ENCODE data around the gene PEX14.
A peak's percentile ranks its signal among the peaks of the same experiment; 100 is the strongest.

The PEX14 gene

GRCh38 chr1:10513199-10513598 lies 38.4 kb downstream of the PEX14 start:
- Histone ChIP-seq H3K4me1 (ENCODE audit: low read length) (peaks cover 20% of the 10 kb centered on the region), H4K20me1 (ENCODE audit: insufficient read depth, low read length) (peaks cover 59% of the 10 kb centered on the region), H3K79me2 (ENCODE audit: low read length) (peaks cover 11% of the 10 kb centered on the region), H3K9ac (ENCODE audit: low read length) (no peak overlapping the region), H3K9me3 (ENCODE audit: insufficient read depth, low read length) (no peaks in the 10 kb centered on the region), H3K27me3 (ENCODE audit: low read depth, low read length) (no peaks in the 10 kb centered on the region), H3K4me3 (ENCODE audit: low read length) (no peak overlapping the region), H2AFZ (ENCODE audit: low read depth, low read length) (no peak overlapping the region), H3K36me3 (replicated peaks; ENCODE audit: low read depth, low read length) (no peaks in the 10 kb centered on the region), H3K4me2 (ENCODE audit: low read length) (no peak overlapping the region), H3K27ac (ENCODE audit: low read length) (no peak overlapping the region)
- TF ChIP-seq EZH2phosphoT487 (IDR thresholded peaks at IDR 0.05; ENCODE audit: low read depth), result no peak

GRCh38 chr1:10514490-10515235 lies 39.9 kb downstream of the PEX14 start:
- Histone ChIP-seq H3K4me3 (ENCODE audit: low read length) (no peak overlapping the region), H3K79me2 (ENCODE audit: low read length) (peaks cover 11% of the 10 kb centered on the region), H3K9me3 (ENCODE audit: insufficient read depth, low read length) (no peaks in the 10 kb centered on the region), H3K9ac (ENCODE audit: low read length) (no peak overlapping the region), H3K27ac (ENCODE audit: low read length) (no peak overlapping the region), H3K4me1 (ENCODE audit: low read length) (peaks cover 20% of the 10 kb centered on the region), H2AFZ (ENCODE audit: low read depth, low read length) (no peak overlapping the region), H4K20me1 (ENCODE audit: insufficient read depth, low read length) (peaks cover 54% of the 10 kb centered on the region), H3K36me3 (replicated peaks; ENCODE audit: low read depth, low read length) (no peaks in the 10 kb centered on the region), H3K27me3 (ENCODE audit: low read depth, low read length) (no peaks in the 10 kb centered on the region), H3K4me2 (ENCODE audit: low read length) (no peak overlapping the region)
- TF ChIP-seq CTCF (IDR thresholded peaks at IDR 0.05; ENCODE audit: low read depth, low read length) (peak; percentile 37), EZH2phosphoT487 (IDR thresholded peaks at IDR 0.05; ENCODE audit: low read depth) (no peak)

GRCh38 chr1:10515301-10515975 lies 40.7 kb downstream of the PEX14 start:
- no peak overlapping the region for H3K9ac ChIP-seq (ENCODE audit: low read length)
- H3K4me1 ChIP-seq (ENCODE audit: low read length), result peaks cover 18% of the 10 kb centered on the region
- H3K4me3 ChIP-seq (ENCODE audit: low read length), result no peak overlapping the region
- TF ChIP-seq CTCF (IDR thresholded peaks at IDR 0.05; ENCODE audit: low read depth, low read length) (no peak), EZH2phosphoT487 (IDR thresholded peaks at IDR 0.05; ENCODE audit: low read depth) (no peak)
- no peaks in the 10 kb centered on the region for H3K27me3 ChIP-seq (ENCODE audit: low read depth, low read length)
- no peak overlapping the region for H3K4me2 ChIP-seq (ENCODE audit: low read length)
- H2AFZ ChIP-seq (ENCODE audit: low read depth, low read length), result no peak overlapping the region
- H3K79me2 ChIP-seq (ENCODE audit: low read length), result peaks cover 11% of the 10 kb centered on the region
- peaks cover 46% of the 10 kb centered on the region for H4K20me1 ChIP-seq (ENCODE audit: insufficient read depth, low read length)
- H3K9me3 ChIP-seq (ENCODE audit: insufficient read depth, low read length), result no peaks in the 10 kb centered on the region
- H3K36me3 ChIP-seq (replicated peaks; ENCODE audit: low read depth, low read length), result no peaks in the 10 kb centered on the region
- H3K27ac ChIP-seq (ENCODE audit: low read length), result no peak overlapping the region

GRCh38 chr1:10515976-10516750 lies 41.4 kb downstream of the PEX14 start:
- Histone ChIP-seq H4K20me1 (ENCODE audit: insufficient read depth, low read length) (peaks cover 40% of the 10 kb centered on the region), H2AFZ (ENCODE audit: low read depth, low read length) (no peak overlapping the region), H3K4me1 (ENCODE audit: low read length) (peaks cover 11% of the 10 kb centered on the region), H3K27me3 (ENCODE audit: low read depth, low read length) (no peaks in the 10 kb centered on the region), H3K4me3 (ENCODE audit: low read length) (no peak overlapping the region), H3K9ac (ENCODE audit: low read length) (no peak overlapping the region), H3K27ac (ENCODE audit: low read length) (no peak overlapping the region), H3K9me3 (ENCODE audit: insufficient read depth, low read length) (no peaks in the 10 kb centered on the region), H3K79me2 (ENCODE audit: low read length) (peaks cover 11% of the 10 kb centered on the region), H3K4me2 (ENCODE audit: low read length) (no peak overlapping the region), H3K36me3 (replicated peaks; ENCODE audit: low read depth, low read length) (no peaks in the 10 kb centered on the region)
- no peak for TF ChIP-seq CTCF (IDR thresholded peaks at IDR 0.05; ENCODE audit: low read depth, low read length)
- TF ChIP-seq EZH2phosphoT487 (IDR thresholded peaks at IDR 0.05; ENCODE audit: low read depth), result no peak

All from OCI-LY3 (cell line).